GM12865 (cell line): ENCODE measurements around the gene SCARF1.

Experiments used
- DNase-seq: peaks from one replicate; pipeline ENCODE4 v3.0.0; 2010; ENCODE audit warnings: low read depth
- H3K4me3 ChIP-seq: 2 replicates; pipeline ENCODE4 v1.5.1; 2011; ENCODE audit warnings: mild to moderate bottlenecking, low read depth, low read length, control low read depth
- TF ChIP-seq, protein P1 (sequence below): IDR thresholded peaks from 2 replicates; pipeline ENCODE4 v1.5.1; 2011; ENCODE audit warnings: low read length, control low read depth, low read depth, inconsistent platforms; ENCODE audit not compliant: insufficient read depth; ENCODE audit errors: missing control alignments

Gene SCARF1

DNA sequence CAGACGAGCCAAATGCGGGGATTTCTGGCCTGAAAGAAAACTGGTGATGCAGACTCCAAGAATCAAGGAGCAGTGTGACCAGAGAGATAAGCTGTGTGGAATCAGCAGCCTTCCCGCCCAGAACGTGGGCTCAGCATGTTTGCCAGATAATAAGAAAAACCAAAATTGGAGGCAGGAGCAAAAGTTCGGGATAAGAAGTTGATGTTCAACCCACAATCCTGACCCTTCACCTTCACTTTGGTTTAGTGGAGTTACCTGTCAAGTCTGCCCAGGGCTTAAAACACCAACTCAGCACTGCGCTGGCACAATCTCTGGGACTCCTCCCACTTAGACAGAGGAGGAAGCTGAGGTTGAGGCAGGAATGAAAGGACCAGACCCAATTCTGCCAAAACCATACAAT is 20.0 kb downstream of the SCARF1 start:
- DNase-seq = no peak
- H3K4me3 ChIP-seq = no peak overlapping the region

DNA sequence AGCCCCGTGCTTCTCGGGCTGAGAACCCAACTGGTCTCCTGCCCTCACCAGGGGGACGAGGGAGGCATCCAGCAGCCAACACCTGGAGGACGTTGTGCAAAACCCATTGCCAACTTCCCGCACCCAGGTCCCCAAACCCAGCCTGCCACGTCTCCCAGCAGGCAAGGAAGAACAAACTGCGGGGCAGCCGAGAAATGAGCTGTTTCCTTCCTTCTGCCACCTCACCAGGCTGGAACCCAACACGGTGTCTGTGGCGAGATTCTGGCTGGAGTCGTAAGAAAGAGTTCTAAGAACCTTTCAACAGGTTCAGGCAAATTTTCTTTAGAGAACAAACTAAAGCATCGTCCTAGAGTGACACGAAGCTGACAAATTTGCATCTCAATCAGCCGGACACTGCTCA is 20.5 kb downstream of the SCARF1 start:
- no peak for DNase-seq
- TF ChIP-seq, protein P1, sequence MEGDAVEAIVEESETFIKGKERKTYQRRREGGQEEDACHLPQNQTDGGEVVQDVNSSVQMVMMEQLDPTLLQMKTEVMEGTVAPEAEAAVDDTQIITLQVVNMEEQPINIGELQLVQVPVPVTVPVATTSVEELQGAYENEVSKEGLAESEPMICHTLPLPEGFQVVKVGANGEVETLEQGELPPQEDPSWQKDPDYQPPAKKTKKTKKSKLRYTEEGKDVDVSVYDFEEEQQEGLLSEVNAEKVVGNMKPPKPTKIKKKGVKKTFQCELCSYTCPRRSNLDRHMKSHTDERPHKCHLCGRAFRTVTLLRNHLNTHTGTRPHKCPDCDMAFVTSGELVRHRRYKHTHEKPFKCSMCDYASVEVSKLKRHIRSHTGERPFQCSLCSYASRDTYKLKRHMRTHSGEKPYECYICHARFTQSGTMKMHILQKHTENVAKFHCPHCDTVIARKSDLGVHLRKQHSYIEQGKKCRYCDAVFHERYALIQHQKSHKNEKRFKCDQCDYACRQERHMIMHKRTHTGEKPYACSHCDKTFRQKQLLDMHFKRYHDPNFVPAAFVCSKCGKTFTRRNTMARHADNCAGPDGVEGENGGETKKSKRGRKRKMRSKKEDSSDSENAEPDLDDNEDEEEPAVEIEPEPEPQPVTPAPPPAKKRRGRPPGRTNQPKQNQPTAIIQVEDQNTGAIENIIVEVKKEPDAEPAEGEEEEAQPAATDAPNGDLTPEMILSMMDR = no peak
- no peak overlapping the region for H3K4me3 ChIP-seq

More for the DNA sequence above, 20.0 kb downstream of the SCARF1 start:
- TF ChIP-seq, protein P1 = no peak

DNA sequence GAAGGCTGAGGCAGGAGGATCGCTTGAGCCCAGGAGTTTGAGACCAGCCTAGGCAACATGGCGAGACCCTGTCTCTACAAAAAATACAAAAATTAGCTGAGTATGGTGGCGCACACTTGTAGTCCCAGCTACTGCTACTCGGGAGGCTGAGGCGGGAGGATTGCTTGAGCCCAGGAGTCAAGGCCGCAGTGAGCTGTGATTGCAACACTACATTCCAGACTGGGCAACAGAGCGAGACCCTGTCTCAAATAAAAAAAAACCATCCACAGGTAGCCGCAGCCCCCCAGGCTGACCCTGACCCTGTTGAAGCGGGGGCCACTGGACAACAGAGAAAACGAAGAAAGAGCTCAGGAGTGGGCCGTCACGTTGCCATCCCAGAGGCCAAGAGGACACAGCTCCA is 20.9 kb downstream of the SCARF1 start:
- no peak overlapping the region for H3K4me3 ChIP-seq
- DNase-seq = no peak
- TF ChIP-seq, protein P1 = no peak

DNA sequence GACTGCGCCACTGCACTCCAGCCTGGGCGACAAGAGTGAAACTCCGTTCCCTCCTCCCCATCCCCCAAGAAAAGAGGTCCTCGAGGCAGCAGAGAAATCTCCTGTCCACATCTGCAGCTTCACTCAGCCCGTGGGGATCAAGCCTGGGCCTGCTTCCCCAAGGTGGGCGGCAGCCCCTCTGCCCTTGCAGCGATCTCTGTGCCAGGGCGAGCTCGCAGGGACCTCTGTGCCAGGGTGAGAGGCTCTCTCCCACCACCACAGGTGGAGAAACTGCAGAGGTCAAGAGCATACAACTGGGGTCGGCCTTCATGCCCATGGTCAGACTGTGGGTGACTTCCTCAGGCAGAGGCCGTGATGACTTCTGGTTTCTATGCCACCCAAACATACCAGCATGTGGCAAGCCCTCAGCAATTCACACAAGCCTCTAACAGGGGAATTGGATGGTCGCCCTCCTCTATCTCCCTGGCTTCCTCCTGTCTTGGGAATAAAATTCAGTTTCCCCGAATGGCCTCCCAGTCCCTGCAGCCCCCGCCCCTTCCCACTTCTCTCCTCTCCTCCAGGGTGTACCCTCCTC is 22.4 kb downstream of the SCARF1 start:
- no peak for DNase-seq
- TF ChIP-seq, protein P1 = no peak
- H3K4me3 ChIP-seq = no peak overlapping the region

DNA sequence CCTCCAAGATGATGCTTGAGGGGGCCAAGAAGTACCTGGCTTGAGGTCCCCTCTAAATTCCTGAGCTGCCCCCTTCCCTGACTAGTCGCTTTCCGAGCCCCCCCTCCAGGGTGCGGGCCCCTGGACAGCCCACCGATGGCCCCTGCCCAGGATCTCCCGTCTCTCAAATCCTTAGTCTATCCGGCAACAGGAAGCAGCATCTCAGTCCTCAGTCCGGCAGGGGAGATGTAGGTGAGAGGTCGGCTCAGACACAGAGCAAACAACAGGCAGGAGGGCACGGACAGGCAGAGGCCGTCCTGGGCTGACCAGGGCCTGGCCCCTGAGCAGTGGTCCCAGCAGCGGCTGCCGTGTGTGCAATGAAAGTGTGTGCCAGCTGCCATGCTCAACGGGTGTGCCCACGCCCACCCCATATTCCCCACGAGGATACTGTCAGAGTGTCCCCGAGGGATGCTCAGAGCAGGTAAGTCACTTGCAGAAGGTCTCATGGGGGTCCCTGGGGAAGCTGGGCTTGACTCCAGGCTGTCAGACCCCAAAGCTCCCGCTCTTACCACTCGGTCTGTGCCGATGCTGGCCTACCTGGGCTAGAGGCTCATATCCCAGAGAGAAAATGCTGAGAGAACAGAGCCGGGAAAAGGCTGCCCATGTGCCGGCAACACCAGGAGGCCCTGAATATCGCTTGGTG is 24.1 kb downstream of the SCARF1 start:
- DNase-seq = no peak
- H3K4me3 ChIP-seq = no peak overlapping the region
- TF ChIP-seq, protein P1 = no peak

DNA sequence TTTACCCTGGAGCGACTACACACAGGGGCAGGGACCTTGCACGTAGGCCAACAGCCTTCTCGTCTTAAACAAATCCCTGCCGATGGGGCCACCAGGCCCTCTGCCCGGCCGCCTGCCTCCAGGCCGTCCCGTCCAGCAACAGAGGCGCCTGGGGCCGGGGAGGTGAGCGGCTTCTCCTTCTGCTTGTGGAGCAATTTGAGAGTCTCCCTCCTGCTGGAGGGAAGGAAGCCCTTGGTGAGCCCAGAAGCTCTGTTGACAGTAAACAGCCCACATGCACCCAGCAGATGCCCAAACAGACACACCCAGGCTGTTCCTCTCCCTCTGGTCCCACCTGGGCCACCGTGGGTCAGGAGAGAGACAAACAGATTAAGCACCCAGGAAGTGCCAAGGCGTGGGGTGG is 25.0 kb downstream of the SCARF1 start:
- H3K4me3 ChIP-seq = no peak overlapping the region
- TF ChIP-seq, protein P1 = no peak
- DNase-seq = no peak
